Superior temporal gyrus (tissue), 1 donor: Measurements from ENCODE around the gene TECPR2.
"Not testable (repeated sequence)": the region's sequence is repeated elsewhere in the genome, so short reads cannot be mapped to it uniquely, and the experiment has no call there.

Source experiments
- DNase-seq: peaks from one replicate; pipeline ENCODE4 v3.0.0-alpha.2; 2016; ENCODE audit errors: extremely low spot score

TECPR2 gene

GRCh38 chr14:102528431-102529170 is 165.9 kb downstream of the TECPR2 start:
- DNase-seq: no peak

DNA sequence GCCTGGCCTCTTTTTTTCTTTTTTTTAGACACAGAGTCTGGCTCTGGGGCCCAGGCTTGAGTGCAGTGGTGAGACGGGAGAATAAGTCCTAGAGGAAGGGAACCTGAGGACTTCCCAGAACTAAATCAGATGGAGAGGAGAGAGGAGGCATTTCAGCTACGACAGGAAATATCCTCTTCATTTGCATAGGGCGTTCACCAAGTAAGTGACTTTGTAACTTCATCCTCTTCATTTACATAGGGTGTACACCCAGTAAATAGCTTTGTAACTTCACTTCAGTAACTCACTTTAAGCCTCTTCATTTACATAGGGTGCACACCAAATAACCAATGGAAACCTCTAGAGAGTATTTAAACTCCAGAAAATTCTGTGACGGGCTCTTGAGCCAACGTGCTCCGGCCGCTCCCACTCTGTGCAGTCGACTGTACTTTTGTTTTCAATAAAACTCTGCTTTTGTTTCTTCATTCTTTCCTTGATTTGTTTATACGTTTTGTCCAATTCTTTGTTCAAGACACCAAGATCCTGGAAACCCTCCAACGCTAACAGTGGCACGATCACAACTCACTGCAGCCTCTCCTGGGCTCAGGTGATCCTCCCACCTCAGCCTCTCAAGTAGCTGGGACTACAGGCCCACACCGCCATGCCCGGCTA is 168.2 kb downstream of the TECPR2 start:
- no peak for DNase-seq

DNA sequence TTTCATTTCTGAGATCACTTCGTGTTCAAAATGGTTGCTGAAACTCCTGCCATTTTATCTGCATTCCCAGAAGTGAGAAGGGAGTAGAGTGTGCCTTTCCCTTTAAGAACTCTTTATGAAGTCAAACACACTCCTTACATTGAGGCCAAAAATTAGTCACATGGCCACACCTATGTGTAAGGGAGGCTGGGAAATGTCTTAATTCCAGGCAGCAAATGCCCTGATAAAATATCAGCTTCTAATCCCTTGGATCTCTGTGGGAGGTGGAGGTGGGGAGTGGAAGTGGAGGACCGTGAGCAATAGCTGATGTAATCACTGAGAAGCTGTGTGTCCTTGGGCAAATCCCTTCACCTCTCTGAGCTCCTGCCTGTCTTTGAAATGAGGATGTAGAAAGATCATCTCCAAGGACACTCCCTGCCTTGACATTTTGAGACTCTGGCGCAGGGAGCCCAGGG is 169.5 kb downstream of the TECPR2 start:
- DNase-seq: no peak

DNA sequence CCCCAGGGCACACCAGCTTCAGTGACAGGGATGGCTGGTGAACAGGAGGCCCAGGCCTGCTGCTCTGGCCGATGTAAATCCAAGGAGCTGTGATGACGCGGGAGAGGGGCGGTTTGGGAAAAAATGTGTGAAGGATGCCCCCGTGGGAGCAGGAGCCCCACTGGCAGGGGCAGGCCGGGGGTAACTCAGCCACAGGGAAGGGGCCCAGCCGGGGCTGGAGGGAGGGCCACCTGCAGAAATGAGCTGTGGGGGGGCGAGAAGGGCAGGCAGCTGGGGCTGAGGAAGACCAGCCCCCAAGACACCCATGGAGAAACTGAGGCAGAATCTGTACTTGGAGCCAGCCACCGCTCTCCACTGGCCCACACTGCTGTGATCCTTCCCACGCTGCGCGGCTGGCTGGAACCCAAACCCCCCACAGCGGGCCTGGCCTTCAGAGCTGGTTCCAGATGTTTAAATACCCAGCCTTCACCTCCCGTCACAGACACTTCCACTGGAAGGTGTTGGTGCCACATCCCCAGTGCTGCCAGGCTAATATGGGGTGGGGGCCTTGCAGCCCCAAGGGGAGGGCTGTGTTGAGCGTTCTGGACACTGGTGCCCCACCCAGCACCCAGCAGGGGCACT is 175.3 kb downstream of the TECPR2 start:
- no peak for DNase-seq

GRCh38 chr14:102538602-102539543 is 176.1 kb downstream of the TECPR2 start:
- no peak for DNase-seq

DNA sequence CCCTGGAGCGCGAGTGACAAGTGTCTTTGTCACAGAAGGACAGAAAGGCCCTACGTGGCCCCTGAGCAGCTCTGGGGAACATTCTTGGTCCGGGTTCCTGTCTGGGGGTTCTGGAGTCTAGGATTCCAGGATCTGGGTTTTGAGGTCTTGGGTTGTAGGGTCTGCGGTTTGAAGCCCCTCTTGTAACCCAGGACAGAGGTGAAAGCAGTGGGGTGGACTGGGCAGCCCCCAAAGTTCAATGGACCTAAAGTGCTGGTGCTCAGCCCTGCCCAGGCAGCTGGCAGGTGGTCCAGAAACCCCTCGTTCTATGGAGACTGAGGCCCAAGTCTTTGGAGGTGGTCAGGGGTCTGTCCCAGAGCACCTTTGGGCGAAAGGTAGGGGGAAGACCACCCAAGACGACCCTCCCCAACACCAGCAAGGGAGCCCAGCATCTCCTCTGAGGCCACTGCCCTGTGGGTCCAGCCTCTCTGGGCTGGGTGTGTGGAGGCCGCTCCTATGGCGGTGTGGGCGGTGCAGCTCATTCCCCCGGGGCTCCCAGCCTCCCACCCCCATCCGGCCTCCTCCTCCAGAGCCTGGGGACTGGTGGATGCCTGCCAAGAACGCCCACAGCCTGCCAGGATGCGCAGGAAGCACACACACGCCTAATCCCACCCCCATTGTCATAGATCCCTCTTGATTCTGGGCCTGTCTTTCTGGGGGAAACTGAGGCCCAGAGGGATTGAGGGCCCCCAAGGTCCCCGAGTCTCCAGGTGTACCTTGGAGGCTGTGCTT is 177.0 kb downstream of the TECPR2 start:
- no peak for DNase-seq

DNA sequence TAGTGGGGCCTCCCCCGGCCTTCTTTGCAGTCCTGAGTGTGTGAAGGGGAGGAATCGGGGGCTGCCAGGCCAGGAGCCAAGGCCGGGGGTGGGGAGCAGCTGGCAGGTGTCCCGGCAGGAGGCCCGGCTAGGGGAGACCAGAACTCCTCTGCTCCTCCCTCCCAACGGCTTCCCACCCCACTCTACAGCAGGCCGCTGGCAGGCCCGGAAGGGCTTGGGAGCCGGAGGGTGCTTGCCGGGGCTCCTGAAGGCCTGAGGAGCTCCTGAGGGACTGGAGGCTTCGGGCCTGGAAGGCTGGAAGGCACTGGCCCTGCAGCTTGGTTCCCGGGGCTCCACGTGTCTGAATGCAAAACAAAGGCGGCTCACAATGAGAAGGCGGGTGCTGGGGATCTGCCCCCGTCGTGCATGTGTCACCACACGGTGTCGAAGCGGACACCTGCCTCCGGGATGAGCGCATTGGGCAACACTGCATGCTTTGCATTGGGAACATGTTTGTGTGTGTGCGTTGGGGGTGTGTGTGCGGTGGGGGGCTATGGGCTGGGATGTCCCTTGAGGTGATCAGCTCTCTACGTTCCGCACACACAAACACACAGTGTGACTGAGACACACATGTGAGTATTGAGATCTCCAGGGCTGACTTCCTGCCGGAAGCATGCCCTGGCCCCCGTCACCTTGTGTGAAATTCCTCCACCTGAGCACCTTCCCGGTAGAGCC is 177.7 kb downstream of the TECPR2 start:
- no peak for DNase-seq

DNA sequence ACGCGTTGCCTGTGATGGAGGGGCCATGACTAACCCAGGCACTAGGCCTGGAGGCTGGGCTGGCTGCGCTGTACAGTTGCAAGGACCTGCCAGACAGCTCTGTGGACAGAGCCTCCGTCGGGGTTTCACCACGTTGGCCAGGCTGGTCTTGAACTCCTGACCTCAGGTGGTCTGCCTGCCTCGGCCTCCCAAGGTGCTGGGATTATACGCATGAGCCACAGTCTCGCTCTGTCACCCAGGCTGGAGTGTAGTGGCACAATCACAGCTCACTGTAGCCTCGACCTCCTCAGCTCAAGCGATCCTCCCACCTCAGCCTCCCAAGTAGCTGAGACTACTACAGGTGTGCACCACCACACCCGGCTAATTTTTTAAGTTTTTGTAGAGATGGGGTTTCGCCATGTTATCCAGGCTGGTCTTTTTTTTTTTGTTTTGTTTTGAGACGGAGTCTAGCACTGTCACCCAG is 178.3 kb downstream of the TECPR2 start:
- DNase-seq: not testable (repeated sequence)

- DNase-seq: no peak
These were observed 179.0 kb downstream of the TECPR2 start for GRCh38 chr14:102541771-102542170.

GRCh38 chr14:102544046-102544746 is 181.5 kb downstream of the TECPR2 start:
- DNase-seq: no peak

DNA sequence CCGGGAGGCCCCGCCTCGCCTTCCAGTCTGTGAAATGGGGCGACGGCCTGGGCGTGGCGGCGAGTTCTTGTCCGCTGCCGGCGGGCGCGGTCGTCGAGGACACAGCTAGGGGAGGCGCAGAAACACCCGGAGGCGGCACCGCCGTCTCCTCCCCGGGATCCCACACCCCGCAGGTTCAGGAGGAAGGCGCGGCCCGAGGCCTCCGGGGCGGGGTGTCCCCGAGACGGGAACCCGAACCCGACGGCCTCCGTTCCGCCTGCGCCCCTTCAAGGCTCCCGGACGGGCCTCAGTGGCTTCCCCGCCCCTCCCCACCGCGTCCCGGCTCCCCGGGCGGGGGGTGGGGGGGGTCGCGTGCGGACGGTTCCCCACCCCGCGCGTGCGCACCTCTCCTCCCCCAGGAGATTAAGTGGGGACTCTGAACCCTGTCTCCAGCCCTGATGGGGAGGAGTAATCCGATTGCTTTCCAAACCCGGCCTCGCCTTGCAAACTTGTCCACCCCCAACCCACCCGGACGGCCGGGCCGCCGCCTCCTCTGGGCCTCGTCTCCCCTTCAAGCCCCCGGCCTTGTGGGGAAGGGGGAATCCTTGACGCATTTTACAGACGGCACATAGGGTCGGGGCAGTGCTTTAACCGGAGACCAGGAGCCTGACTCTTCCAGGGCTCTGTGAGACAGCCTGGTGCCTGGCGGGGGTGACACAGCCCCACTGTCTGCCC is 182.2 kb downstream of the TECPR2 start:
- no peak for DNase-seq

DNA sequence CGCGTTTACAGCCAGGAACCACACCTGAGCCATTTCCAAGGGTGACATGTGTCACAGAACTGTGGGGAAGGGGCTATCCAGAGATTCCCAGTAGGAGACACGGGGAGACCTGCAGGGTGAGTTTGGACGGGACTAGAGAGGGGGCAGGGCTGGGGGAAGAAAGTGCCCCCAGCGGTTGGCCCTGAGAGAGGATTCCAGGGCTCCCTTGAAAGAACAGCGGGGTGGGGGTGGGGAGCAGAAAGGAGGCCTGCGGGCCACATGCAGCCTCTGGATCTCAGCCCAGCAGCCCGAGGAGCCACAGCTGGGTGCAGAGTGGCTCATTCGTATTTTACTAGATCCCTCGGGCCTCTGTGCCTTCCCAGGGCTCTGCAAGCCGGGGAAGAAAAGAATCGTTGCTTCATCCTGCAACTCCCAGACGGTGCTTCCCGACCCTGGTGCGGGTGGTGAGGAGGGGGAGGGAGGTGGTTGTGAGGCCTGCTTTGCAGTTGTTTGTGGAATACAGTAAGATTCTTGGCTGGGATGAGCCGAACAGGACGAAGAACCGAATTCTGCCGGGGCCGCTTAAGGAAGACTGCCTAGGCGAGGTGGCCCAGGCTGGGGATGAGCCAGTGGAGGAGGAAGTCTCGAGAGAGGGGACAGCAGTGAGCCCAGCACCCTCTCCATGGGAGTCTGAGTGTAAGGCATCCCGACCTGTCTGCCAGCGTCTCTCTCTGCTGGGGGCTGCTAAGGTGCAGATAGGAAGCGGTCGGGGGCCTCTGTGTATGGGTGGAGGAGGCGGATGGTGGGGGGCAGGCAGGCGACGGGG is 182.9 kb downstream of the TECPR2 start:
- DNase-seq: no peak

DNA sequence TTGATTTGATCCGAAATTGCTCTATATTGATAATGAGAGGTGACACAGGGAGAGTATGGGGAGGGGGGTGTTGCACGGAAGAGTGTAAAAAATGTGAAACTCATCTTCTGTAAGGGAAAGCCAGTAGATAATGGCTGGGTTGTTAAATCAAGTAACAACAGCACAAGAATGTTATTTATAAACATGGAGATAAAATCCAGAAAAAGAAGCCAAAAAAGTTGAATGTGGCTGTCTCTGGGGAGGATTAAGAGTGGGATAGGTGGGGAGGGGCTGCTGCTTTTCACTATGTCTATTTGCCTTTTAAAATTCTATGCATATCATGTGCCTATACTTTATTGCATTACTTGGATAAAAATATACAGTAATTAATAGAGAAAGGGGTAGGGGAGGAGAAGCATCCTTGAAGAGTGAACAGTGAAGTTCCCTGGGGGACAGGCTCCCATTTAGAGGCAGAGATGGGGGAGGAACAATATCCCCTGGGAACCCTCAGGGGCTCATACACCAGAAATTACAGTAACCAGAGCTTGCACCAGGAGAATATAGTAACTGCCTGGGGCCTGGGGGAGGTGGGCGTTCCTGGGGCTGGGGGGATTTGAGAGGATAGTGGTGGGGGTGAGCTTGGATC is 186.0 kb downstream of the TECPR2 start:
- no peak for DNase-seq

DNA sequence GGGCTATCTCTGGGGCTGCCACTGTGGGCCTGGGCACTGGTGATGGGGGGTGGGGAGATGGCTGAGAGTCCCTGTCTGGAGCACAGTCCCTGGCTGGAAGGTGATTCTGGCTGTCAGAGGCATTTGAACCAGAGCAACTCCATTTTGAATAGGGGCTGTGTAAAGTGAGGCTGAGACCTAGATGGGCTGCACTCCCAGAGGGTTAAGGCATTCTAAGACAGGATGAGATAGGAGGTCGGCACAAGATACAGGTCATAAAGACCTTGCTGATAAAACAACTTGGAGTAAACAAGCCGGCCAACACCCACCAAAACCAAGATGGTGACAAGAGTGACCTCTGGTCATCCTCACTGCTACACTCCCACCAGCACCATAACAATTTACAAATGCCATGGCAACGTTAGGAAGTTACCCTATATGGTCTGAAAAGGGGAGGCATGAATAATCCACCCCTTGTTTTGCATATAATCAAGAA is 188.2 kb downstream of the TECPR2 start:
- DNase-seq: not testable (repeated sequence)
